ENCODE data around the gene SP140.
"Not testable (repeated sequence)": the region's sequence is repeated elsewhere in the genome, so short reads cannot be mapped to it uniquely, and the experiment has no call there.

The SP140 gene

GRCh38 chr2:230208576-230208975, 17.0 kb upstream of the SP140 start:
- Histone ChIP-seq H3K4me1 (ENCODE audit: control insufficient read depth, insufficient read depth, low read length) (no peaks in the 10 kb centered on the region), H3K27me3 (replicated peaks; ENCODE audit: control insufficient read depth, insufficient read depth, low read length) (no peaks in the 10 kb centered on the region), H3K4me3 (ENCODE audit: low read length) (no peak overlapping the region), H3K9ac (ENCODE audit: low read length) (no peak overlapping the region), H3K36me3 (ENCODE audit: control insufficient read depth, insufficient read depth, low read length, severe bottlenecking) (peaks cover 87% of the 10 kb centered on the region), H3K9me3 (ENCODE audit: control insufficient read depth, low read length) (no peaks in the 10 kb centered on the region)
- no peak for DNase-seq (ENCODE audit: low read depth)

GRCh38 chr2:230209422-230210051, 16.0 kb upstream of the SP140 start:
- no peaks in the 10 kb centered on the region for H3K4me1 ChIP-seq (ENCODE audit: control insufficient read depth, insufficient read depth, low read length)
- H3K4me3 ChIP-seq (ENCODE audit: low read length): no peak overlapping the region
- H3K36me3 ChIP-seq (ENCODE audit: control insufficient read depth, insufficient read depth, low read length, severe bottlenecking): peaks cover 94% of the 10 kb centered on the region
- DNase-seq (ENCODE audit: low read depth): no peak
- no peak overlapping the region for H3K9ac ChIP-seq (ENCODE audit: low read length)
- no peaks in the 10 kb centered on the region for H3K9me3 ChIP-seq (ENCODE audit: control insufficient read depth, low read length)
- H3K27me3 ChIP-seq (replicated peaks; ENCODE audit: control insufficient read depth, insufficient read depth, low read length): no peaks in the 10 kb centered on the region

- Histone ChIP-seq H3K9ac (ENCODE audit: low read length) (no peak overlapping the region), H3K4me1 (ENCODE audit: control insufficient read depth, insufficient read depth, low read length) (peaks cover 5% of the 10 kb centered on the region), H3K9me3 (ENCODE audit: control insufficient read depth, low read length) (no peaks in the 10 kb centered on the region), H3K27me3 (replicated peaks; ENCODE audit: control insufficient read depth, insufficient read depth, low read length) (no peaks in the 10 kb centered on the region), H3K4me3 (ENCODE audit: low read length) (no peak overlapping the region), H3K36me3 (ENCODE audit: control insufficient read depth, insufficient read depth, low read length, severe bottlenecking) (peaks cover 45% of the 10 kb centered on the region)
- DNase-seq (ENCODE audit: low read depth): no peak
These were observed 9.0 kb upstream of the SP140 start for GRCh38 chr2:230216489-230216888.

DNA sequence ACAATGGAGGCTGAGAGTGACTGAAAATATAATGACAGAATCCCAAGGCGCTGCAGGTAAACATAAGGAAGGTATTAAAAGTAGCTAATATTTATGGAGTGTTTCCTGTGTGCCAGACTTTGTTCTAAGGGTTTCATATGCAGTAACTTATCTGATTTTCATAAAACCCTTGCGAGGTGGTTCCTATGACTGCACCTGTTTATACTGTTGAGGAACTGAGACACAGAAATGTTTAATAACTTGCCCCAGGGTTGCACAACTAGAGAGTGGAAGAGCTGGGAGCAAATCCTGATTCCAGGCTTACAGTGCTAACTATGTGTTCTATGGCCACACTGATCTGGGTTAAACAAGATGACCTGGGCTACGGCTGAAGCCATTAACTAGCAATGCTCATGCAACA, 8.1 kb upstream of the SP140 start:
- no peak overlapping the region for H3K9ac ChIP-seq (ENCODE audit: low read length)
- peaks cover 36% of the 10 kb centered on the region for H3K36me3 ChIP-seq (ENCODE audit: control insufficient read depth, insufficient read depth, low read length, severe bottlenecking)
- H3K4me3 ChIP-seq (ENCODE audit: low read length): no peak overlapping the region
- no peaks in the 10 kb centered on the region for H3K27me3 ChIP-seq (replicated peaks; ENCODE audit: control insufficient read depth, insufficient read depth, low read length)
- no peak for DNase-seq (ENCODE audit: low read depth)
- H3K9me3 ChIP-seq (ENCODE audit: control insufficient read depth, low read length): no peaks in the 10 kb centered on the region
- peaks cover 5% of the 10 kb centered on the region for H3K4me1 ChIP-seq (ENCODE audit: control insufficient read depth, insufficient read depth, low read length)

- Histone ChIP-seq H3K4me1 (ENCODE audit: control insufficient read depth, insufficient read depth, low read length) (peaks cover 5% of the 10 kb centered on the region), H3K9ac (ENCODE audit: low read length) (no peak overlapping the region), H3K4me3 (ENCODE audit: low read length) (peak overlapping the region; percentile 100), H3K27me3 (replicated peaks; ENCODE audit: control insufficient read depth, insufficient read depth, low read length) (no peaks in the 10 kb centered on the region), H3K9me3 (ENCODE audit: control insufficient read depth, low read length) (no peaks in the 10 kb centered on the region), H3K36me3 (ENCODE audit: control insufficient read depth, insufficient read depth, low read length, severe bottlenecking) (peaks cover 27% of the 10 kb centered on the region)
- DNase-seq (ENCODE audit: low read depth): peak; percentile 17
These were observed 7.1 kb upstream of the SP140 start for GRCh38 chr2:230218421-230218820.

GRCh38 chr2:230219419-230220331, 5.9 kb upstream of the SP140 start, which contains the start of gene SP110:
SP110 (minus strand) TSS chr2:230219984; CDS start chr2:230216927, 3,057 bp downstream.
- Histone ChIP-seq H3K27me3 (replicated peaks; ENCODE audit: control insufficient read depth, insufficient read depth, low read length) (no peaks in the 10 kb centered on the region), H3K9me3 (ENCODE audit: control insufficient read depth, low read length) (no peaks in the 10 kb centered on the region), H3K4me3 (ENCODE audit: low read length) (peak within 1 kb of the TSS; percentile 100), H3K9ac (ENCODE audit: low read length) (peak within 1 kb of the TSS; percentile 90), H3K36me3 (ENCODE audit: control insufficient read depth, insufficient read depth, low read length, severe bottlenecking) (peaks cover 17% of the 10 kb centered on the region), H3K4me1 (ENCODE audit: control insufficient read depth, insufficient read depth, low read length) (peaks cover 5% of the 10 kb centered on the region)
- DNase-seq (ENCODE audit: low read depth): peak; percentile 93

DNA sequence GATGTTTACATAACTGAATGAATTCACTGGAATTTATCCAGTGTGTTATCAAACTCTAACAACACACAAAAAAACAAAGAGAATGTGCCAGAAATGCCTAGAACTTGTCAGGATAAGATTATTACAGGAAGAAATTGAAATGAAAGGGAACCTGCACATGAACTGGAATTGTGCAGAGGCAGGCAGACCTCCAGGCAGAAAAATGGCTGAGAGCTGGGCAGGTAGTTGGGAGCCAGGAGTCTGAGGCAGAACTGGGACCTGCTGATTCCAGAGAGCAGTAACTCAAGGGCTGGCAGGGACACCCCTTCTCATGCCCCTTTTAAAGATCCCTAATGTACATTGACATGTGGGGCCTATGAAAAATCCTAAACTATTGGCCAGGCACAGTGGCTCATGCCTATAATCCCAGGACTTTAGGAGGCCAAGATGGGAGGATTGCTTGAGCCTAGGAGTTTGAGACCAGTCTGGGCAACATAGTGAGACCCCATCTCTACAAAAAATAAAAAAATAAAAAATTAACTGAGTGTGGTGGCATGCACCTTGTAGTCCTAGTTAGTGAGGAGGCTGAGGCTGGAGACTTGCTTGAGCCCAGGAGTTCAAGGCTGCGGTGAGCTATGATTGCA, 5.1 kb upstream of the SP140 start:
- Histone ChIP-seq H3K9me3 (ENCODE audit: control insufficient read depth, low read length) (no peaks in the 10 kb centered on the region), H3K27me3 (replicated peaks; ENCODE audit: control insufficient read depth, insufficient read depth, low read length) (no peaks in the 10 kb centered on the region), H3K9ac (ENCODE audit: low read length) (peak overlapping the region; percentile 90), H3K4me3 (ENCODE audit: low read length) (peak overlapping the region; percentile 100), H3K36me3 (ENCODE audit: control insufficient read depth, insufficient read depth, low read length, severe bottlenecking) (peaks cover 10% of the 10 kb centered on the region), H3K4me1 (ENCODE audit: control insufficient read depth, insufficient read depth, low read length) (peaks cover 5% of the 10 kb centered on the region)
- no peak for DNase-seq (ENCODE audit: low read depth)

DNA sequence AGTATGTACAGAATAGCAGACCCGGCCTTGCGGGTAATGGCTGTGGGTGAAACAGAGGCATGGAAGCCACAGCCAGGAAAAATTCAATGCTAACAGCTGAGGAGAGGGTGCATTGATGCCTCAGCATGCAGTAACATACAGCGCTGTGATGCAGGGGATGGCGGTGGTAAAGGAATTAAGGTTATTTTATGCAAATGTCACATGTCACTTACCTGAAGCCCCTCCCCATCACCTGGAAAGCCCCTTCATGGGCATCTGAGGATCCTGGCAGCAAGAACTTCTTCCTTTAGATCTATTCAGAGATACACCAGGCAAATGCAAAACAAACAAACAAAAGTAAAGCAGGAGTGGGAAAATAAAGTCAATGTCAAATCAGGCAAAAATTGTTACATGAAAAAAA, 4.0 kb upstream of the SP140 start:
- Histone ChIP-seq H3K9ac (ENCODE audit: low read length) (no peak overlapping the region), H3K9me3 (ENCODE audit: control insufficient read depth, low read length) (no peaks in the 10 kb centered on the region), H3K4me1 (ENCODE audit: control insufficient read depth, insufficient read depth, low read length) (peaks cover 5% of the 10 kb centered on the region), H3K4me3 (ENCODE audit: low read length) (no peak overlapping the region), H3K36me3 (ENCODE audit: control insufficient read depth, insufficient read depth, low read length, severe bottlenecking) (peaks cover 1% of the 10 kb centered on the region), H3K27me3 (replicated peaks; ENCODE audit: control insufficient read depth, insufficient read depth, low read length) (no peaks in the 10 kb centered on the region)
- no peak for DNase-seq (ENCODE audit: low read depth)

GRCh38 chr2:230222829-230223228, 2.7 kb upstream of the SP140 start:
- H3K36me3 ChIP-seq (ENCODE audit: control insufficient read depth, insufficient read depth, low read length, severe bottlenecking); H3K4me3 ChIP-seq (ENCODE audit: low read length); H3K4me1 ChIP-seq (ENCODE audit: control insufficient read depth, insufficient read depth, low read length); H3K9me3 ChIP-seq (ENCODE audit: control insufficient read depth, low read length); H3K9ac ChIP-seq (ENCODE audit: low read length); H3K27me3 ChIP-seq (replicated peaks; ENCODE audit: control insufficient read depth, insufficient read depth, low read length); DNase-seq (ENCODE audit: low read depth): not testable (repeated sequence)

- H3K27me3 ChIP-seq (replicated peaks; ENCODE audit: control insufficient read depth, insufficient read depth, low read length): no peaks in the 10 kb centered on the region
- H3K9me3 ChIP-seq (ENCODE audit: control insufficient read depth, low read length): no peaks in the 10 kb centered on the region
- DNase-seq (ENCODE audit: low read depth): no peak
- no peaks in the 10 kb centered on the region for H3K36me3 ChIP-seq (ENCODE audit: control insufficient read depth, insufficient read depth, low read length, severe bottlenecking)
- no peak overlapping the region for H3K9ac ChIP-seq (ENCODE audit: low read length)
- no peaks in the 10 kb centered on the region for H3K4me1 ChIP-seq (ENCODE audit: control insufficient read depth, insufficient read depth, low read length)
- no peak overlapping the region for H3K4me3 ChIP-seq (ENCODE audit: low read length)
These were observed 1.1 kb upstream of the SP140 start for GRCh38 chr2:230224458-230224857.

GRCh38 chr2:230226051-230226551, 565 bp downstream of the SP140 start:
- no peak for DNase-seq (ENCODE audit: low read depth)

More at GRCh38 chr2:230226051-230226551, 565 bp downstream of the SP140 start:
- Histone ChIP-seq H3K4me3 (ENCODE audit: low read length) (no peak overlapping the region), H3K36me3 (ENCODE audit: control insufficient read depth, insufficient read depth, low read length, severe bottlenecking) (no peaks in the 10 kb centered on the region), H3K9ac (ENCODE audit: low read length) (no peak overlapping the region), H3K9me3 (ENCODE audit: control insufficient read depth, low read length) (peaks cover 9% of the 10 kb centered on the region), H3K4me1 (ENCODE audit: control insufficient read depth, insufficient read depth, low read length) (no peaks in the 10 kb centered on the region), H3K27me3 (replicated peaks; ENCODE audit: control insufficient read depth, insufficient read depth, low read length) (no peaks in the 10 kb centered on the region)
